Gastrocnemius medialis (tissue), 4 donors: ENCODE results near the gene COL6A2. TPM values are rescaled to one million over a fixed set of nuclear protein-coding genes. Genes with fewer than 3 reads are reported as not detected.
"Not testable (repeated sequence)": the region's sequence is repeated elsewhere in the genome, so short reads cannot be mapped to it uniquely, and the experiment has no call there.

ENCODE experiments used
- ATAC-seq, 2 donors: fragments of 150-250 bp; one replicate each; pipeline ENCODE4 v1.9.1; 2016
- DNase-seq, 2 donors: peaks; one replicate each; pipeline ENCODE4 v3.0.0-alpha.2; 2019
- H3K27ac ChIP-seq, 4 donors: fragments of 200-600 bp; sonication (generic); 1 replicate in 1 of 4; 2 replicates in 3 of 4; pipeline ENCODE4 v1.5.1; 2016 to 2018; ENCODE audit warnings: mild to moderate bottlenecking in 2 of 4, moderate library complexity in 1 of 4
- H3K27me3 ChIP-seq, 3 donors: fragments of 200-600 bp; sonication (generic) in 2 of 3; 1 replicate in 1 of 3; 2 replicates in 2 of 3; pipeline versions ENCODE4 v1.5.1 to v1.6.0; 2016 to 2019; ENCODE audit warnings: mild to moderate bottlenecking in 1 of 3, moderate library complexity in 1 of 3
- H3K36me3 ChIP-seq, 2 donors: fragments of 200-600 bp; sonication (generic) in 1 of 2; one replicate each; pipeline ENCODE4 v1.5.1; 2017 to 2018
- H3K4me1 ChIP-seq, 2 donors: fragments of 200-600 bp; sonication (generic) in 1 of 2; one replicate each; pipeline ENCODE4 v1.5.1; 2016 to 2017; ENCODE audit warnings: mild to moderate bottlenecking in 2 of 2
- H3K4me3 ChIP-seq, 4 donors: fragments of 200-600 bp; sonication (generic) in 3 of 4; 1 replicate in 1 of 4; 2 replicates in 3 of 4; pipeline ENCODE4 v1.5.1; 2016 to 2019; ENCODE audit warnings: mild to moderate bottlenecking in 2 of 4
- H3K9me3 ChIP-seq, 3 donors: fragments of 200-600 bp; sonication (generic) in 2 of 3; 1 replicate in 1 of 3; 2 replicates in 2 of 3; pipeline ENCODE4 v1.5.1; 2016 to 2019
- POLR2A ChIP-seq, 2 donors: fragments of 450-650 bp; IDR thresholded peaks; one replicate each; pipeline ENCODE4 v1.6.1; 2017; ENCODE audit warnings: antibody characterized with exemption in 2 of 2, mild to moderate bottlenecking in 2 of 2, moderate library complexity in 2 of 2
- in situ Hi-C, 4 donors: fragments of 200-750 bp; cut with MboI; loops; one replicate each; pipeline versions ENCODE4 v1.15.0 to v1.8.0; 2017; ENCODE audit warnings: low sequenced_read_pairs in 4 of 4
- intact Hi-C: fragments of 100-400 bp; cut with DNase I; formaldehyde crosslinking; loops from one replicate; pipeline ENCODE4 v1.15.1; 2023; ENCODE audit warnings: low total_unique reads
- total RNA-seq, 4 donors: library from RNA; depleted of rRNA; stranded (reverse); fragments of >200 nt; gene quantifications; one replicate each; pipeline versions ENCODE4 v1.1.0 to v1.2.3, GENCODE V29; 2016
- TF ChIP-seq, protein P1 (sequence below), 5 experiments: fragments of 450-650 bp in 3 of 5; fragments of 200-600 bp in 2 of 5; sonication (generic) in 2 of 5; IDR thresholded peaks in 4 of 5; conservative IDR thresholded peaks in 1 of 5; 1 replicate in 4 of 5; 2 replicates in 1 of 5; pipeline ENCODE4 v1.5.1; 2016 to 2019; ENCODE audit warnings: antibody characterized with exemption in 5 of 5, mild to moderate bottlenecking in 3 of 5, moderate library complexity in 3 of 5

The COL6A2 gene
- total RNA-seq, 4 donors from 2014 or later = 44.0 to 141 (median 88.4) TPM

DNA sequence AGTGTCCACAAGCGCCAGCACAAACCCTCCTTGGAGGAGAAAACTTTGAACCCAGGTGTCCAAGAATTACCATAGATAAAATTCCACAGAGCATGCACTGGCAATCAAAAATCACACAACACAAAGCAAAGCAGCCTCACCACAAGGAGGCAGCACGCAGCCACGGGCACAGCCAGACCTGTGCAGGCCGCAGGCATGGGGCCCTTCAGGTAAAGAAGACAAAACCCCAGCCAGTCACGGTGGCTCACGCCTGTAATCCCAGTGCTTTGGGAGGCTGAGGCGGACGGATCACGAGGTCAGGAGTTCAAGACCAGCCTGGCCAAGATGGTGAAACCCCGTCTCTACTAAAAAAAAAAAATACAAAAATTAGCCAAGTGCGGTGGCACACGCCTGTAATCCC lies 49.5 kb downstream of the COL6A2 start:
- in situ Hi-C loops, DNase-seq: not testable (repeated sequence)

DNA sequence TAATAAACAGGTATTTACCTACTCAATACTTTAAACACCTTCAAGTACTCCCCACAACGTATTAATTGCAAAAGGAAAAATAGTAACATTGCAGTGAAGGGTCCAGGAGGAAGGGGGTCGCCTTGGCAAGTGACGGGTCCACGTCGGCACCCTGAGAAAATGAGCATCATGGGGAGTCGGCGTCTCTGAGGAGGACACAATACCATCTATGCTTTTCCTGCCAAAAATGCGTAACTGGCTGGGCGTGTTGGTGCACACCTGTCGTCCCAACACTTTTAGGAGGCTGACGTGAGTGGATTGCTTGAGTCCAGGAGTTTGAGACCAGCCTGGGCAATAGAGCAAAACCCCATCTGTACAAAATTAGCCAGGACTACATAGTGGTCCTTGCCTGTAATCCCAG lies 50.2 kb downstream of the COL6A2 start:
- no peak overlapping the region for H3K4me3 ChIP-seq
- in situ Hi-C loops = no loop called here
- intact Hi-C loops = no loop called here
- H3K27me3 ChIP-seq = peaks cover 0 to 9% (median 0%) of the 10 kb centered on the region in 3 donors
- H3K27ac ChIP-seq = no peak overlapping the region
- peaks cover 0 to 4% of the 10 kb centered on the region in 2 donors for H3K4me1 ChIP-seq
- no peaks in the 10 kb centered on the region for H3K9me3 ChIP-seq
- ATAC-seq (no peak), DNase-seq (no peak)
- H3K36me3 ChIP-seq = no peaks in the 10 kb centered on the region
- TF ChIP-seq POLR2A (IDR thresholded peaks at IDR 0.05) = no peak
- TF ChIP-seq, protein P1, sequence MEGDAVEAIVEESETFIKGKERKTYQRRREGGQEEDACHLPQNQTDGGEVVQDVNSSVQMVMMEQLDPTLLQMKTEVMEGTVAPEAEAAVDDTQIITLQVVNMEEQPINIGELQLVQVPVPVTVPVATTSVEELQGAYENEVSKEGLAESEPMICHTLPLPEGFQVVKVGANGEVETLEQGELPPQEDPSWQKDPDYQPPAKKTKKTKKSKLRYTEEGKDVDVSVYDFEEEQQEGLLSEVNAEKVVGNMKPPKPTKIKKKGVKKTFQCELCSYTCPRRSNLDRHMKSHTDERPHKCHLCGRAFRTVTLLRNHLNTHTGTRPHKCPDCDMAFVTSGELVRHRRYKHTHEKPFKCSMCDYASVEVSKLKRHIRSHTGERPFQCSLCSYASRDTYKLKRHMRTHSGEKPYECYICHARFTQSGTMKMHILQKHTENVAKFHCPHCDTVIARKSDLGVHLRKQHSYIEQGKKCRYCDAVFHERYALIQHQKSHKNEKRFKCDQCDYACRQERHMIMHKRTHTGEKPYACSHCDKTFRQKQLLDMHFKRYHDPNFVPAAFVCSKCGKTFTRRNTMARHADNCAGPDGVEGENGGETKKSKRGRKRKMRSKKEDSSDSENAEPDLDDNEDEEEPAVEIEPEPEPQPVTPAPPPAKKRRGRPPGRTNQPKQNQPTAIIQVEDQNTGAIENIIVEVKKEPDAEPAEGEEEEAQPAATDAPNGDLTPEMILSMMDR (IDR thresholded peaks at IDR 0.05 in 4 of 5, conservative IDR thresholded peaks at IDR 0.05 in 1 of 5) = no peak

More for the DNA sequence above, 49.5 kb downstream of the COL6A2 start:
- ATAC-seq, H3K27ac ChIP-seq, H3K4me1 ChIP-seq, intact Hi-C loops, H3K4me3 ChIP-seq, H3K27me3 ChIP-seq, H3K36me3 ChIP-seq, H3K9me3 ChIP-seq: not testable (repeated sequence)
- TF ChIP-seq, protein P1 (IDR thresholded peaks at IDR 0.05 in 4 of 5, conservative IDR thresholded peaks at IDR 0.05 in 1 of 5) = peak in 1 of 5 experiments; percentile 12

DNA sequence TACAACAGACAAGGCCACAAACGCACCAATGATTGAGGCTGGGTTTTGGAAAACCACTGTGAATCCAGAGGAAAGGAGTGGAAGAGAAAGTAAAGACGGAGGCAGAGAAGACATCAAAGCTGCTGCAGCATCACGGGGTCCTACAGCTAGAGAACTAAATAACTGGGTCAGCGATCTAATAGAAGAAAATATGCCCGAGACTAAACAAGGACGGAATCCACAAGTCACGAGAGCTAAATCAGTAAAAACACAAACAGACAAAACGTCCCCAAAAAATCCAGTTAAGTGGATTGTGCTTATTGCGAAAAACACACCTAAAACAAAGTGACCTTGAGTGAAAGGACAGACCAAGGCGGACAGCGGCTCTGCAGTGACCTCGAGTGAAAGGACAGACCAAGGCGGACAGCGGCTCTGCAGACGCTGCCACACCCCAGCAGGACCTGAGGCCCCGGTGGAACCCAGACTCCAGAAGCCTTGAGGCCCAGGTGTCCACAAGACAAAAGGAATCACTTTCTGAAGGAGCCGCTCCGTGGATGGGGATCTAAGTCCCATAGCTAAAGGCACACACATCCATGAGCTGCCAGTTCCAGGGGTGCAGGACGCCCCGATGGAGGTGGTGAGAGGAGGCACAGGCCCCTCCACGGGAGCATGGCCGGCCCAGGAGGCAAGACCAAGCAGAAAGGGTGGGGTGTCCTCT lies 51.4 kb downstream of the COL6A2 start:
- in situ Hi-C loops = no loop called here

DNA sequence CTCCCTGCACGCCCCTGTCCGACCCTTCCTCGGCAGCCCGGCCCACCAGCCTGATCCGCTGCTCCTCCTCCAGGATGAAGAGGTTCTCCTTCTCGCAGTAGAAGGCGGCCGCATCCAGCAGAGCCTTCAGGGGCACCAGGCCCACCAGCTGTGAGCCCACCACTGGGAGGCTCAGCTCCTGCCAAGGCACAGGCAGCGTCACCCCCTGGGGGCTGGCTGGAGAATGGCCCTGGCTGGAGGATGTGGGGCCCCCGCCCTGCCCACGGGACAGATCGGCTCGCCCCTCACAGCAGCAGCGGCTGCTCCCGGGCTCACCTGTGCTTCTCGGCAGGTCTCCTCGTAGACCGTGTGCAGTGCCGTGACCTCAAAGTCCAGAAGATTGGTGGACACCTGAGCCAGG lies 52.2 kb downstream of the COL6A2 start:
- H3K27ac ChIP-seq = no peak overlapping the region
- H3K4me1 ChIP-seq = peaks cover 0 to 10% of the 10 kb centered on the region in 2 donors
- ATAC-seq (no peak), DNase-seq (peak in 1 of 2 donors; percentile 6)
- in situ Hi-C loops (no loop called here), intact Hi-C loops (no loop called here)
- H3K36me3 ChIP-seq = no peaks in the 10 kb centered on the region
- TF ChIP-seq, protein P1 (IDR thresholded peaks at IDR 0.05 in 4 of 5, conservative IDR thresholded peaks at IDR 0.05 in 1 of 5) = no peak
- no peak for TF ChIP-seq POLR2A (IDR thresholded peaks at IDR 0.05)
- H3K4me3 ChIP-seq = no peak overlapping the region
- peaks cover 0 to 9% (median 0%) of the 10 kb centered on the region in 3 donors for H3K27me3 ChIP-seq
- no peaks in the 10 kb centered on the region for H3K9me3 ChIP-seq

More for the DNA sequence above, 51.4 kb downstream of the COL6A2 start:
- no peaks in the 10 kb centered on the region for H3K9me3 ChIP-seq
- ATAC-seq = no peak
- intact Hi-C loops = no loop called here
- no peak for DNase-seq
- H3K36me3 ChIP-seq = no peaks in the 10 kb centered on the region
- H3K27me3 ChIP-seq = peaks cover 0 to 9% (median 0%) of the 10 kb centered on the region in 3 donors
- H3K4me1 ChIP-seq = peaks cover 0 to 10% of the 10 kb centered on the region in 2 donors
- H3K4me3 ChIP-seq = no peak overlapping the region
- H3K27ac ChIP-seq = no peak overlapping the region
- TF ChIP-seq, protein P1 (IDR thresholded peaks at IDR 0.05 in 4 of 5, conservative IDR thresholded peaks at IDR 0.05 in 1 of 5) = no peak
- no peak for TF ChIP-seq POLR2A (IDR thresholded peaks at IDR 0.05)
